HG03108 (cell line): ENCODE results near the gene GPAM.
"Not testable (repeated sequence)": the region's sequence is repeated elsewhere in the genome, so short reads cannot be mapped to it uniquely, and the experiment has no call there.

Experiments used
- ATAC-seq: cut with Tn5 transposase; IDR thresholded peaks from one replicate; pipeline ENCODE4 v1.9.1; 2021; ENCODE audit warnings: moderate library complexity; ENCODE audit not compliant: unreplicated experiment

Gene GPAM

GRCh38 chr10:112183329-112184051 is at the start of gene GPAM:
Gene GPAM, minus strand, starts transcription at chr10:112183765. Its CDS starts 1,981 bp downstream, at chr10:112181784.
- peak; percentile 94 for ATAC-seq

- ATAC-seq = no peak
Measured at GRCh38 chr10:112232670-112233069, 49.1 kb upstream of the GPAM start.

DNA sequence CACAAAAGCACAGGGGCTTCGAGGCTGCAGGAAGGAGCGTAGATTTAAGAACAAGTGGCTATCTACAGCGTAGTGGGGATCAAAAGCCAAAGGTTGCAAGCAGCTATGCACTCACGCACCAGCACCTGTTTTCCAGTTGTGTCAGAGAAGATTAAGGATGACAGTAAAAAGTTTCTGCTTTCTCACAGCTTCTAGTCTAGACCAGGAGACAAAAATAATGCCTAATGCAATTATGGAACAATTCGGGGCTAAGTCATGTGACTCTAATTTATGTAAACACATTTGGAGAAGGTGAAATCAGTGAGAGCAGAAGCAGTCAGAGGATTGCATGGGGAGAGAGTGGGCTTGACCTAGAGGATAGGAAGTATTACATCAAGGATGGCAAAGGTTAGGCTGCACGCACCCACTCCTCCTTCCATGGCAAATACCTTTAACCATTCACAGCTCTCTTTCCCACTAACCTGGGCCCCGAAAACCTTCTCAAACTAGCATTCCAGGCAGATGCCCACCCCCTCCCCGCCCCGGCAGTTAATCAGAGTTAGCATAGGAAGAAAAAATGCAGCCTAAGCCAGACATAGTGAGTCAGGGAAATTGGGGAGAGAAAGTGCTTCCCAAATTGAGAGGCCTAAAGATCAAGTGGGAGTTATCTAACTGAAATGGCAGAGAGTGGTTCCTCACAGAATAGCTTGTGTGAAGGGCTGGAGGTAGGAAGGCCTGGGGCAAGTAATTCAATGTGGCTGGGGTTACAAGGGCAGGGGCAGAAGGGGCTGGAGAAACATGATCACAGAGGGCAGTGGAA is 48.2 kb upstream of the GPAM start:
- ATAC-seq = no peak

GRCh38 chr10:112230325-112230988 is 46.9 kb upstream of the GPAM start:
- no peak for ATAC-seq

GRCh38 chr10:112229901-112230300 is 46.3 kb upstream of the GPAM start:
- no peak for ATAC-seq

DNA sequence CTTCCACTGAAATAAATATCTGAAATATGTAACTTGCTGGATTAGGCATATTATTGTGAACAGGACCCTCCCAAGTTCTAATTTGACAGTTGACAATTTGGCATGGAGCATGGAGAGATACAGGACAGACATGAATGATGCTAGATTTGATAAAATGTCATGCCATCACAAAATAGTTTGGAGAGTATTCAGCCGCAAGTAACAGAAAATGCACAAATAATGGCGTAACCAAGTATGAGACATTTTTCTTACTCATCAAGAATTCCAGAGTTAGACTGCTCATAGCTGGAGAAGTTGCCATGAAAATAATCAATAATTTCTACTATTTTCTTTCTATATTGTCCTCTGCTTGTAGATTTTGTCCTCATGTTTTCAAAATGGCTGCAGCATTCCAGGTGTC is 45.5 kb upstream of the GPAM start:
- ATAC-seq = no peak

DNA sequence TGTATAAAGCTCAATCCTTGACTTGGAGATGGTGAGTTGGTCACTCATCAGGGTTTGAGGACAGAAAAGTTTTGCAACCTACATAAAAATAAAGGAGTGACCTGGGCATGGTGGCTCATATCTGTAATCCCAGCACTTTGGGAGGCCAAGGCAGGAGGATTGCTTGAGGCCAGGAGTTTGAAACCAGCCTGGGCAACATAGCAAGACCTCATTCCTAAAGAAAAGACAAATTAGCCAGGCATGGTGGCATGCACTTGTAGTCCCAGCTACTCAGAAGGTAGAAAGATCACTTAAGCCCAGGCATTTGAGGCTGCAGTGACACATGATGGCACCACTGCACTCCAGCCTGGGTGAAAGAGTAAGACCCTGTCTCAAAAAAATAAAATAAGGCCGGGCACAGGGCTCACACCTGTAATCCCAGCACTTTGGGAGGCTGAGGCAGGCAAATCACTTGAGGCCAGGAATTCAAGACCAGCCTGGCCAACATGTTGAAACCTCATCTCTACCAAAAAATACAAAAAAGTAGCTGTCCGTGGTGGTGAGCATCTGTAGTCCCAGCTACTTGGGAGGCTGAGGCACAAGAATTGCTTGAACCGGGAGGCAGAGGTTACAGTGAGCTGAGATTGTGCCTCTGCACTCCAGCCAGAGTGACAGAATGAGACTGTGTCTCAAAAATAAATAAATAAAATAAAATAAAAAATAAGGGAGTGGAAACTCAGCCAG is 45.0 kb upstream of the GPAM start:
- not testable (repeated sequence) for ATAC-seq

- no peak for ATAC-seq
Measured at GRCh38 chr10:112227331-112227987, 43.9 kb upstream of the GPAM start.

DNA sequence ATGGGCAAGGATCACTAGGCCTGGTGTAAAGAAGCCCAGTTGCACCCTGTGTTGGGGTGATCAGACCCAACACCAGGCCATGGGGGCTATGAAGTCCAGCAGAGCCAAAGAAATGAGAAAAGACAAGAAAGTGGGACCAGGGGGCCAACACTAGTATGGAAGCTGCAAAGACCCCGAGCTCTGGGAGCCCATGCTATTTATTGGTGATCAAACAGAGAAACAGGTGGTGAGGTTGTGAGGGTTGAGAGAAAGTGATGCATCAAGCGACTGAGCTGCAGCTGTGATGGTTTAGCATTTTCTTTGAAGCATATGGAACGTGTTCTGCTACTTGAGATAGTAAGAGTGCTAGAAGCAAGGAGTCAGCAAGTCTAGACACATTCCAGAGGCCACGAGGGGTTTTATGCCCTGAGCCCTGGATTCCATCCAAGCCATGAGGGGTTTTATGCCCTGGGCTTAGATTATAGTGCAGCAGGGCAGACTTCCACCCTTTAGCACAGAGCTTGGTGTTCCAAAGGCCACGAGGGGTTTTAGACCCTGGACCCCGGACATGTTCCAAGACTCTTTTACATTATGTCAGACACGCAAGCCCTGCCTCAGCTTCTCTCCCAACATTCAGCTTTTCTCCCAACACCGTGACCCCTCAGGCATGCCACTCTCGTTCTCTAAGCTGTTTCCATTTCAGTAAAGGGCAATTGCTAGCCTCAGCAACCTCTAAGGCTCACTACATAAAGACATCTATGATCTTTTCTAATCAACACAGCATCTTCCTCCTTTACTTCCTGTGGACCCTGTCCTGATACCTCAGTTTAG is 43.1 kb upstream of the GPAM start:
- no peak for ATAC-seq

DNA sequence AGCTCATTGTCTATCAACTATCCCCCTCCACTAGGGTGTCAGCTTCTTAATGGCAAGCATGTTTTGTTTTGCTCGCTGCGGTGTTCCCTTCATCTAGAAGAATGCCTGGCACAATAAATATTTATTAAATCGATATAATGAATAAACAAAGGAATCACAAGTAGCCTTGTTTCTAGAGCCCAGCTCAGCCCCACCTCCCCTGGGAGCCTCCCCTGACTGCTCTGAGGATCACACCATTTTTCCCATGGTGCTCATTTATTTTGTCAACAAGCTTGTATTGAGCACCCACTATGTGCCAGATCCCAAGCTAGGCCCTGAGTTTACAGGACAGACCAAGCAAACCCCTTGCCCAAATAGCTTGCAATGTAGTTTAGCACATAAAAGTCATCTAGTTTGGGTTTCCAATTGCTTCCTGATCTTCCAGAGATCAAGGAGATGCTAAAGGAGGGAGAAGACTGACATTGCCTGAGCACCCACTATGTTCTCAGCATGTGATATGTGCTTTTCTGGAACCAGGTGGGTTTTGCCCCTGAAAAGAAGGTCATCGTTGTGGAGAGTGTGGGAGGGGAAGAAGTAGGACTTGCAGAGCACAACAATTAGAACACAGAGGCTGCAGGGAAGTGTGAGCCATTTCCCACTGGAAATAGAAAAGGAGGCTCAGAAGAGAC is 42.3 kb upstream of the GPAM start:
- no peak for ATAC-seq

DNA sequence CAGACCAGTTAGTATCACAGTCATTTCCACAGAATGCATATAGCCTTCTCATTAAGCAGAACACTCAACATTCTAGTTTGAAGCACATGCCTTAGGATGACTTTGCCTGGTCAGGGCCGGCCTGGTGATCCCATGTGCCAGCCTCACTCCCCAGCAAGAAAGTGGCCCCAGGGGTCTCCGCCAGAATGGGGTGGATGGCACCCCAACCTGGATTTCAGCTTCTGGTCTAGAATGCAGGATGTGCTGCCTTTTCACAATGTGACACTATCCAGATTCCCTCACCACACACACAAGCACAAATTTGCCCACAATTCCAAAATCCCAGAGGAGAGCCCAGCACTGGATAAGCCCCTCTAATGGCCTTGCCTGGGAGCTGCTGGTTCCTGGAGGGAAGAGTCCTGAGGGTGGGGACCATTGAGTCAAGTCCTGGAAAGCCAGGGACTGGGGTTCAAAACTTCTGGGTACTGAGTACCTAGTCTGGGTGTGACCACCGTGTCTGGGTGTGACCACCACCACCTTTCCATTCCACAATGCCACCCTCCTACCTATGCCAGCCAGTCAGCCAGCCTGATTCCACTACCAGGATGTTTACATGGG is 41.5 kb upstream of the GPAM start:
- ATAC-seq = no peak

- no peak for ATAC-seq
Measured at GRCh38 chr10:112223725-112224124, 40.2 kb upstream of the GPAM start.

GRCh38 chr10:112222799-112223198 is 39.2 kb upstream of the GPAM start:
- no peak for ATAC-seq

DNA sequence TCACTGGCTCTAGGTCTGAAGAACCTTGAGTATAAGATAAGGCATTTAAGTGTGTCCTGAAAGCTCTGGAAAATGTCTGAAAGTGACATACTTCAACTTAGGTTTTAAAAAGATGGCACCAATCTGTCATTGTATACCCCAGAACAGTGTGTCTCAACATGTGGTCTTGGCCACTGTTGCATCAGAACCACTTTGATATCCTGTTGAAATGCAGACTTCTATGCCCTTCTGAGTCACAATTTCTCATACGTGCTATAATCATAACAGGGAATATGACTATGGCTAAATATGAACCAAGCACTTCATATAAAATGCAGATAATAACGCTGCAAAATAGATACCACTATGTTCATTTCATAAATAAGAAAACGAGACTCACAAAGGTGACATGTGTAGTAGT is 38.0 kb upstream of the GPAM start:
- ATAC-seq = no peak

GRCh38 chr10:112218960-112219359 is 35.4 kb upstream of the GPAM start:
- no peak for ATAC-seq

DNA sequence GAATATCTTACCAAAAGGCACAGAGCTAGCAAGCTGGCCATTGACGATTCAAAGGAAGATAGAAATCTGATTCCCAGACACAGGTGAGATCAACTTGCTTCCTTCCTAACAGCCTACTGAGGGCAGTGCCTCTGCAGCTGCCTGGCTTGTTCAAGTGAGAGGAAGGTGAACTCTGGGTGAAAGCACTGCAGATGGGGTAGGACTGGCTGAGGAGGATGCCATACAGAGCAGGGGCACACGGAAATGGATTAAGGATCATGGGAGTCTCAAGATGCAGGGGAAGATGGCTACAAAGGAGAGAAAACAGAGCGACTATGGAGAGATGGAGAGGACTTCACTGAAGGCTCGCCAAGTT is 34.4 kb upstream of the GPAM start:
- no peak for ATAC-seq

- no peak for ATAC-seq
Measured at GRCh38 chr10:112217386-112218035, 33.9 kb upstream of the GPAM start.

- ATAC-seq = no peak
Measured at GRCh38 chr10:112216966-112217365, 33.4 kb upstream of the GPAM start.
